ENCODE results near the gene ITGB1.

Gene ITGB1

DNA sequence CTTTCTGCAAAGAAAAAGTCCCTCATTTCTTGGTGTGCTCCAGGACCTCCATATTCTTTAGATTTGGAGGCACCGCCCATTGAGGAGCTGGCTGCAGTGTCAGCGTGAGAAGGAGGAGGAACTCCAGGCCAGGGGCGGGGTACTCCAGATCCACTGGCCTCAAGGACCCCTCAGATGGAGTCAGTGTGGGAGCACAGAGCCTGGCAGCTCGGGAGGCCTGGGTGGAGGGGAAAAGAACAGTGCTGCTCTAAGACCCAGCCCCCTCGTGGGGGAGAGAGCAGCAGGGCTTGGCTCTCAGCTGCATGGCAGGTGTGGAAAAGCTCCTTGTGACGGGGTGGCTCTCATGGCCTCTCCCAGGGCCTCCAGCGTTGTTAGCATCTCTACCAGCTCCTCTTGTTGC lies 70.5 kb downstream of the ITGB1 start:
- Histone ChIP-seq H4K20me1 (ENCODE audit: control insufficient read depth, insufficient read depth, low read depth, low read length) (no peaks in the 10 kb centered on the region), H3K4me3 (ENCODE audit: low read length) (no peak overlapping the region), H3K27me3 (ENCODE audit: control insufficient read depth, low read length) (no peaks in the 10 kb centered on the region), H3K79me2 (ENCODE audit: control insufficient read depth, low read length) (no peaks in the 10 kb centered on the region), H3K9me3 (ENCODE audit: control insufficient read depth, insufficient read depth, low read length) (no peaks in the 10 kb centered on the region), H3K4me1 (ENCODE audit: control insufficient read depth, low read length) (no peaks in the 10 kb centered on the region), H3K4me2 (ENCODE audit: low read length) (no peak overlapping the region), H3F3A (ENCODE audit: control insufficient read depth, insufficient read depth) (no peaks in the 10 kb centered on the region), H3K27ac (ENCODE audit: low read depth, low read length) (no peak overlapping the region), H3K36me3 (ENCODE audit: control insufficient read depth, low read length) (no peaks in the 10 kb centered on the region), H3K9me2 (replicated peaks; ENCODE audit: control insufficient read depth, low read length) (no peaks in the 10 kb centered on the region)
- TF ChIP-seq, protein P1, sequence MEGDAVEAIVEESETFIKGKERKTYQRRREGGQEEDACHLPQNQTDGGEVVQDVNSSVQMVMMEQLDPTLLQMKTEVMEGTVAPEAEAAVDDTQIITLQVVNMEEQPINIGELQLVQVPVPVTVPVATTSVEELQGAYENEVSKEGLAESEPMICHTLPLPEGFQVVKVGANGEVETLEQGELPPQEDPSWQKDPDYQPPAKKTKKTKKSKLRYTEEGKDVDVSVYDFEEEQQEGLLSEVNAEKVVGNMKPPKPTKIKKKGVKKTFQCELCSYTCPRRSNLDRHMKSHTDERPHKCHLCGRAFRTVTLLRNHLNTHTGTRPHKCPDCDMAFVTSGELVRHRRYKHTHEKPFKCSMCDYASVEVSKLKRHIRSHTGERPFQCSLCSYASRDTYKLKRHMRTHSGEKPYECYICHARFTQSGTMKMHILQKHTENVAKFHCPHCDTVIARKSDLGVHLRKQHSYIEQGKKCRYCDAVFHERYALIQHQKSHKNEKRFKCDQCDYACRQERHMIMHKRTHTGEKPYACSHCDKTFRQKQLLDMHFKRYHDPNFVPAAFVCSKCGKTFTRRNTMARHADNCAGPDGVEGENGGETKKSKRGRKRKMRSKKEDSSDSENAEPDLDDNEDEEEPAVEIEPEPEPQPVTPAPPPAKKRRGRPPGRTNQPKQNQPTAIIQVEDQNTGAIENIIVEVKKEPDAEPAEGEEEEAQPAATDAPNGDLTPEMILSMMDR (IDR thresholded peaks at IDR 0.05; ENCODE audit: low read depth, low read length, poor library complexity, severe bottlenecking): no peak
- no peak for TF ChIP-seq EZH2phosphoT487 (IDR thresholded peaks at IDR 0.05; ENCODE audit: borderline replicate concordance, low read length)

DNA sequence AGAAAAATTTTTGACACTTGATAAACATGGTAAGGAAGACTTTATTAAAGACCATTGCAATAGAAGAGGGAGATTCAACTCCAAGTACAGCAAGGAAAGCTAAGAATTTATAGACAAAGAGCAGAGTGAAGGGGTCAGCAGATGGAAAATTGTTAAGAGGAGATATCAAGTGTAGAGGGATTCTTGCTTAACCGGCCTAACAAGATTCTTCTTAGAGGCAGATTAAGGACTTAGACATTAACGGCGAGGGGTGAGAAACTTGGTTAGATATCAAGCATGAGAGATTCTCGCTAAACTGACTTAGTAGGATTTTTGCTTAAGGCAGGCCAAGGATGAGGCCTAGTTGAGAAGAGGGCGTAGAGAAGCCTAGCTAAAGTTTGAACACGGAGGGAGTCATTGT lies 76.0 kb downstream of the ITGB1 start:
- H3K27ac ChIP-seq (ENCODE audit: low read depth, low read length): no peak overlapping the region
- H4K20me1 ChIP-seq (ENCODE audit: control insufficient read depth, insufficient read depth, low read depth, low read length): no peaks in the 10 kb centered on the region
- TF ChIP-seq EZH2phosphoT487 (IDR thresholded peaks at IDR 0.05; ENCODE audit: borderline replicate concordance, low read length): no peak
- TF ChIP-seq, protein P1 (IDR thresholded peaks at IDR 0.05; ENCODE audit: low read depth, low read length, poor library complexity, severe bottlenecking): no peak
- H3K79me2 ChIP-seq (ENCODE audit: control insufficient read depth, low read length): no peaks in the 10 kb centered on the region
- no peaks in the 10 kb centered on the region for H3K9me3 ChIP-seq (ENCODE audit: control insufficient read depth, insufficient read depth, low read length)
- no peaks in the 10 kb centered on the region for H3F3A ChIP-seq (ENCODE audit: control insufficient read depth, insufficient read depth)
- H3K4me3 ChIP-seq (ENCODE audit: low read length): no peak overlapping the region
- no peaks in the 10 kb centered on the region for H3K9me2 ChIP-seq (replicated peaks; ENCODE audit: control insufficient read depth, low read length)
- H3K4me2 ChIP-seq (ENCODE audit: low read length): no peak overlapping the region
- H3K27me3 ChIP-seq (ENCODE audit: control insufficient read depth, low read length): no peaks in the 10 kb centered on the region
- no peaks in the 10 kb centered on the region for H3K36me3 ChIP-seq (ENCODE audit: control insufficient read depth, low read length)
- H3K4me1 ChIP-seq (ENCODE audit: control insufficient read depth, low read length): no peaks in the 10 kb centered on the region

DNA sequence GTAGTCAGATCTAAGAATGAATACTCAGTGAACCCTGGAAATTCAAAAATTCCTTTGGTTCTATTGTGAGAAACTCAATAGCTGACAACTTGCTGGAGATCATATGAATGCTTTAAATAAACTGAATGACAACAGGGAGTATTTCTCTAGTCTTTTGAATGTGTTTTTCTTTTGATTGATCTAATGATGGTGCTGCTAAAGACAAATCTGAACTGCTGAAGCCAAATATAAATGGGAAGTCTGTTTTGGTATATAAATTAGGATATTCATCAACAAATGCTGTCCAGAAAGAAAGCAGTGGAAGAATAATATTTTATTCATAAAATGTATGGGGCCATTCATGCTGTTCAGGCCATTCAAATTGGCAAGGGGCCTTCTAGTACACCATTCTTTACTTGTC lies 79.4 kb downstream of the ITGB1 start:
- no peak overlapping the region for H3K27ac ChIP-seq (ENCODE audit: low read depth, low read length)
- no peaks in the 10 kb centered on the region for H3K27me3 ChIP-seq (ENCODE audit: control insufficient read depth, low read length)
- H3K4me1 ChIP-seq (ENCODE audit: control insufficient read depth, low read length): no peaks in the 10 kb centered on the region
- TF ChIP-seq, protein P1 (IDR thresholded peaks at IDR 0.05; ENCODE audit: low read depth, low read length, poor library complexity, severe bottlenecking): no peak
- TF ChIP-seq EZH2phosphoT487 (IDR thresholded peaks at IDR 0.05; ENCODE audit: borderline replicate concordance, low read length): no peak
- no peaks in the 10 kb centered on the region for H3K9me2 ChIP-seq (replicated peaks; ENCODE audit: control insufficient read depth, low read length)
- no peaks in the 10 kb centered on the region for H3K9me3 ChIP-seq (ENCODE audit: control insufficient read depth, insufficient read depth, low read length)
- H3K79me2 ChIP-seq (ENCODE audit: control insufficient read depth, low read length): no peaks in the 10 kb centered on the region
- H3K4me3 ChIP-seq (ENCODE audit: low read length): no peak overlapping the region
- no peaks in the 10 kb centered on the region for H4K20me1 ChIP-seq (ENCODE audit: control insufficient read depth, insufficient read depth, low read depth, low read length)
- H3K4me2 ChIP-seq (ENCODE audit: low read length): no peak overlapping the region
- no peaks in the 10 kb centered on the region for H3K36me3 ChIP-seq (ENCODE audit: control insufficient read depth, low read length)
- no peaks in the 10 kb centered on the region for H3F3A ChIP-seq (ENCODE audit: control insufficient read depth, insufficient read depth)

DNA sequence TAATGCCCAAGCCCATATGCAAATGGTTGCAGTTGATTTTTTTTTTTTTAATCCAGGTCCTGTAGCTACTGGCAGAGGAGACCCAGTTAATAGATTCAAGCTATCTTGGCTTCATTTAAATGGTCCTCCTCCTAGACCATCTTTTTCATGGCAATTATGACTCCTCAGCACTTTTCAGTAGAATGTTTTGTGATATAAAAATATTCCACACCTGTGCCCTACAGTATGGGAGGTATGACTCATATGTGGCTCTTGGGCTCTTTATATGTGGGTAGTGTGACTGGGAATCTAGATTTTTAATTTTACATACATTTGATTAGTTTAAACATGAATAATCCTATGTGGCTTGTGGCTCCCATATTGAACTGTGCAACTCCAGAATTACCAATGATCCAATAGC lies 80.1 kb downstream of the ITGB1 start:
- Histone ChIP-seq H3K36me3 (ENCODE audit: control insufficient read depth, low read length) (no peaks in the 10 kb centered on the region), H3K27me3 (ENCODE audit: control insufficient read depth, low read length) (no peaks in the 10 kb centered on the region), H3K79me2 (ENCODE audit: control insufficient read depth, low read length) (no peaks in the 10 kb centered on the region), H3K4me1 (ENCODE audit: control insufficient read depth, low read length) (no peaks in the 10 kb centered on the region), H3K27ac (ENCODE audit: low read depth, low read length) (no peak overlapping the region), H3K4me2 (ENCODE audit: low read length) (no peak overlapping the region), H3K9me2 (replicated peaks; ENCODE audit: control insufficient read depth, low read length) (no peaks in the 10 kb centered on the region), H3K4me3 (ENCODE audit: low read length) (no peak overlapping the region), H4K20me1 (ENCODE audit: control insufficient read depth, insufficient read depth, low read depth, low read length) (no peaks in the 10 kb centered on the region), H3F3A (ENCODE audit: control insufficient read depth, insufficient read depth) (no peaks in the 10 kb centered on the region), H3K9me3 (ENCODE audit: control insufficient read depth, insufficient read depth, low read length) (no peaks in the 10 kb centered on the region)
- TF ChIP-seq EZH2phosphoT487 (IDR thresholded peaks at IDR 0.05; ENCODE audit: borderline replicate concordance, low read length): no peak
- TF ChIP-seq, protein P1 (IDR thresholded peaks at IDR 0.05; ENCODE audit: low read depth, low read length, poor library complexity, severe bottlenecking): no peak

Data from DOHH2 (cell line).